SK-N-SH (cell line): Measurements from ENCODE around the gene PPP2R3A.

Source experiments
- CTCF ChIP-seq: fragments of 200-600 bp; sonication (generic); IDR thresholded peaks from 2 replicates; pipeline ENCODE4 v1.6.1; 2017; ENCODE audit warnings: antibody characterized with exemption, mild to moderate bottlenecking, moderate library complexity
- EZH2phosphoT487 ChIP-seq: fragments of 200-600 bp; sonication (generic); IDR thresholded peaks from 2 replicates; pipeline ENCODE4 v1.6.1; 2017; ENCODE audit warnings: low read depth, mixed run types, mild to moderate bottlenecking, antibody characterized with exemption, moderate library complexity, borderline replicate concordance
- FOSL2 ChIP-seq: IDR thresholded peaks from 2 replicates; pipeline ENCODE4 v1.4.0; 2012; ENCODE audit warnings: low read depth, mild to moderate bottlenecking, moderate library complexity, borderline replicate concordance
- GABPA ChIP-seq: IDR thresholded peaks from 2 replicates; pipeline ENCODE4 v1.4.0; 2012; ENCODE audit warnings: low read depth, mild to moderate bottlenecking
- GATA2 ChIP-seq: sonication (generic); formaldehyde crosslinking; IDR thresholded peaks from 2 replicates; pipeline ENCODE4 v1.5.0; 2020; ENCODE audit warnings: mild to moderate bottlenecking, missing genetic modification reagents
- MXI1 ChIP-seq: IDR thresholded peaks from 2 replicates; pipeline ENCODE4 v1.6.1; 2012; ENCODE audit warnings: mild to moderate bottlenecking, low read depth, low read length, improper control_type of control experiment
- NRF1 ChIP-seq: IDR thresholded peaks from 2 replicates; pipeline ENCODE4 v1.6.1; 2012; ENCODE audit warnings: low read depth, mild to moderate bottlenecking, low read length
- POLR2AphosphoS5 ChIP-seq: IDR thresholded peaks from 2 replicates; pipeline ENCODE4 v1.6.1; 2012; ENCODE audit warnings: low read depth, low read length
- RCOR1 ChIP-seq: fragments of 150-350 bp; IDR thresholded peaks from 2 replicates; pipeline ENCODE4 v1.6.1; 2017; ENCODE audit warnings: antibody characterized with exemption, low read length
- TAF1 ChIP-seq: IDR thresholded peaks from 2 replicates; pipeline ENCODE4 v1.6.1; 2012; ENCODE audit warnings: low read depth, mild to moderate bottlenecking, low read length, moderate library complexity, borderline replicate concordance

- TF ChIP-seq NRF1, result no peak
- no peak for TF ChIP-seq TAF1
- no peak for TF ChIP-seq CTCF
- no peak for TF ChIP-seq MXI1
- TF ChIP-seq POLR2AphosphoS5, result no peak
- no peak for TF ChIP-seq EZH2phosphoT487
- TF ChIP-seq GABPA, result no peak
- no peak for TF ChIP-seq FOSL2
- TF ChIP-seq GATA2, result no peak
- TF ChIP-seq RCOR1, result no peak
These were observed 181.6 kb downstream of the PPP2R3A start for GRCh38 chr3:136146981-136147729.
